ENCODE results near the gene SNCG. TPM values are rescaled to one million over a fixed set of nuclear protein-coding genes. Genes with fewer than 3 reads are reported as not detected.

The SNCG gene
- 431 TPM for total RNA-seq (ENCODE audit: unreplicated experiment)
- long read RNA-seq, transcript SNCG-202 (5 exons, 701 nt): major isoform, 429 of 490 reads
- long read RNA-seq, transcript SNCG-204 (4 exons, 794 nt): minor isoform, 5 of 490 reads
- long read RNA-seq, transcript SNCG-203 (4 exons, 641 nt): minor isoform, 15 of 490 reads
- long read RNA-seq, transcript SNCG-201 (5 exons, 684 nt): minor isoform, 7 of 490 reads
- long read RNA-seq, partial matches to known transcripts: 3 of 490 reads
- long read RNA-seq, other reads (novel, unspliced or antisense): 31 of 490 reads

DNA sequence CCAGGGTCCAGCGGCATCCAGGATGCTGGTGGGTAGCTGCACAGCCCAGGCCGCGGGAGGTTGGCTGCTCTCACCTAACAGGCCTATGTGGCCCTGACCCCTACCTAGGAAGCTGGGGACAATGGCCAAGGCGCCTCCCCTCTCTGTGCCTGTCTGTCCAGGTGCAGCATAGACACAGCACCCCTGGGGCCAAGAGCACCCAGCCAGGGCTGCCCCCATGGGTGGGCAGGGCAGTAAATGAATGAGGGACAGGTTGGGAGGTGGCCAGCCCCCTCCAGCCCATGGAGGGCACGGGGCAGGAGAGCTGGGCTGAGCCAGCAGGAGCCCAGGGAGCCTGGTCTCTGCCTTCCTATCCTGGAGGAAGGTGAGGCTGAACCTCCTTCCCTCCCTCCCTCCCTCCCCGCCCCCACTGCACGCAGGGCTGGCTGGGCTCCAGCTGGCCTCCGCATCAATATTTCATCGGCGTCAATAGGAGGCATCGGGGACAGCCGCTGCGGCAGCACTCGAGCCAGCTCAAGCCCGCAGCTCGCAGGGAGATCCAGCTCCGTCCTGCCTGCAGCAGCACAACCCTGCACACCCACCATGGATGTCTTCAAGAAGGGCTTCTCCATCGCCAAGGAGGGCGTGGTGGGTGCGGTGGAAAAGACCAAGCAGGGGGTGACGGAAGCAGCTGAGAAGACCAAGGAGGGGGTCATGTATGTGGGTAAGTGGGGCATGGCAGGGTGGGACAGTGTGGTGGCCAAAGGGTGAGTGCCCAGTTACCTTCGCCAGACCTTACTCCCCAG, at the start of gene SNCG:
Gene SNCG, plus strand, starts transcription at position 484 of the 785 bp plus-strand sequence. Its CDS starts 99 bp downstream, at position 583.
- TF ChIP-seq, protein P1, sequence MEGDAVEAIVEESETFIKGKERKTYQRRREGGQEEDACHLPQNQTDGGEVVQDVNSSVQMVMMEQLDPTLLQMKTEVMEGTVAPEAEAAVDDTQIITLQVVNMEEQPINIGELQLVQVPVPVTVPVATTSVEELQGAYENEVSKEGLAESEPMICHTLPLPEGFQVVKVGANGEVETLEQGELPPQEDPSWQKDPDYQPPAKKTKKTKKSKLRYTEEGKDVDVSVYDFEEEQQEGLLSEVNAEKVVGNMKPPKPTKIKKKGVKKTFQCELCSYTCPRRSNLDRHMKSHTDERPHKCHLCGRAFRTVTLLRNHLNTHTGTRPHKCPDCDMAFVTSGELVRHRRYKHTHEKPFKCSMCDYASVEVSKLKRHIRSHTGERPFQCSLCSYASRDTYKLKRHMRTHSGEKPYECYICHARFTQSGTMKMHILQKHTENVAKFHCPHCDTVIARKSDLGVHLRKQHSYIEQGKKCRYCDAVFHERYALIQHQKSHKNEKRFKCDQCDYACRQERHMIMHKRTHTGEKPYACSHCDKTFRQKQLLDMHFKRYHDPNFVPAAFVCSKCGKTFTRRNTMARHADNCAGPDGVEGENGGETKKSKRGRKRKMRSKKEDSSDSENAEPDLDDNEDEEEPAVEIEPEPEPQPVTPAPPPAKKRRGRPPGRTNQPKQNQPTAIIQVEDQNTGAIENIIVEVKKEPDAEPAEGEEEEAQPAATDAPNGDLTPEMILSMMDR (IDR thresholded peaks at IDR 0.05; ENCODE audit: partially characterized antibody, unreplicated experiment): no peak
- H3K27me3 Mint-ChIP-seq (ENCODE audit: unreplicated experiment): peaks cover 15% of the 10 kb centered on the region
- peak within 1 kb of the TSS; percentile 99 for H3K27ac Mint-ChIP-seq (ENCODE audit: unreplicated experiment)
- DNase-seq: peak; percentile 88
- H3K4me1 Mint-ChIP-seq (ENCODE audit: low read depth, unreplicated experiment): peaks cover 24% of the 10 kb centered on the region
- peaks cover 13% of the 10 kb centered on the region for H3K9me3 Mint-ChIP-seq (ENCODE audit: unreplicated experiment)
- H3K36me3 Mint-ChIP-seq (ENCODE audit: unreplicated experiment): no peaks in the 10 kb centered on the region
- peak within 1 kb of the TSS; percentile 92 for H3K4me3 Mint-ChIP-seq (ENCODE audit: unreplicated experiment)

DNA sequence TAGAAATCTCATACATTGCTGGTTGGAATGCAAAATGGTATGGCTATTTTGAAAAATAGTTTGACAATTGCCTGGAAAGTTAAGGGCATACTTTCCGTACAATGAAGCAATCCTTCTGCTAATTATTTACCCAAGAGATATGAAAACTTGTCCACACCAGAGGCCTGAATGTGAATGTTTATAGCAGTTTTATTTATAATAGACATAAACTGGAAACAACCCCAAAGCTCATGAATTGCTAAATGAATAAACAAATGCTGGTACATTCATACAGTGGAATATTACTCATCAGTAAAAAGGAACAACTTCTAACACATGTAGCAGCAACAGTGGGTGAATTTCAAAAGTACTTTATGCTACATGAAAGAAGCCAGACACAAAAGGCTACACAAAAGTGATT, 43.7 kb upstream of the SNCG start:
- Mint-ChIP-seq H3K9me3 (ENCODE audit: unreplicated experiment) (no peaks in the 10 kb centered on the region), H3K4me3 (ENCODE audit: unreplicated experiment) (no peak overlapping the region), H3K4me1 (ENCODE audit: low read depth, unreplicated experiment) (no peaks in the 10 kb centered on the region), H3K27ac (ENCODE audit: unreplicated experiment) (no peak overlapping the region), H3K27me3 (ENCODE audit: unreplicated experiment) (peaks cover 1% of the 10 kb centered on the region), H3K36me3 (ENCODE audit: unreplicated experiment) (no peaks in the 10 kb centered on the region)
- TF ChIP-seq, protein P1 (IDR thresholded peaks at IDR 0.05; ENCODE audit: partially characterized antibody, unreplicated experiment): no peak
- no peak for DNase-seq

DNA sequence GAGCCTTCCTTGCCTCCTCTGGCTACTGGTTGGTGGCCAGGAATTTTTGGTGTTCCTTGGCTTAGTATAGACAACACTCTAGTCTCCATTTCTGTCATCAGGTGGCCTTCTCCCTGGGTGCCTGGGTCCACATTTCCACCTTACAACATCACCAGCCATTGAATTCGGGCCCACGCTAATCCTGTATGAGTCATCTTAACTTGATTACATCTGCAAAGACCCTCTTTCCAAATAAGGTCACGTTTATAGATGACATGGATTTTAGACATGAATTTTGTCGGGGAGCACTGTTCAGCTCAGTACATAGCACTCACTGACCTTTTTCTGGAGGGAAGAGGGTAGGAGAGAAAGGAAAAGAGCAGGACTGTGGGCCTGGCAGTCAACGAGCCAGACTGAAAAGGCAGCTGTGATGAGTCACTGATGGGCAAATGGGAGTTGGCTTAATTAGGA, 40.4 kb upstream of the SNCG start:
- peaks cover 7% of the 10 kb centered on the region for H3K36me3 Mint-ChIP-seq (ENCODE audit: unreplicated experiment)

GRCh38 chr10:86922553-86922961, 35.8 kb upstream of the SNCG start:
- no peak overlapping the region for H3K27ac Mint-ChIP-seq (ENCODE audit: unreplicated experiment)
- H3K4me1 Mint-ChIP-seq (ENCODE audit: low read depth, unreplicated experiment): no peaks in the 10 kb centered on the region
- TF ChIP-seq, protein P1 (IDR thresholded peaks at IDR 0.05; ENCODE audit: partially characterized antibody, unreplicated experiment): no peak
- peaks cover 7% of the 10 kb centered on the region for H3K36me3 Mint-ChIP-seq (ENCODE audit: unreplicated experiment)
- peaks cover 1% of the 10 kb centered on the region for H3K27me3 Mint-ChIP-seq (ENCODE audit: unreplicated experiment)
- no peaks in the 10 kb centered on the region for H3K9me3 Mint-ChIP-seq (ENCODE audit: unreplicated experiment)
- no peak for DNase-seq
- H3K4me3 Mint-ChIP-seq (ENCODE audit: unreplicated experiment): no peak overlapping the region

More for the DNA sequence above, 40.4 kb upstream of the SNCG start:
- DNase-seq: no peak
- no peak overlapping the region for H3K27ac Mint-ChIP-seq (ENCODE audit: unreplicated experiment)
- H3K4me1 Mint-ChIP-seq (ENCODE audit: low read depth, unreplicated experiment): no peaks in the 10 kb centered on the region
- H3K27me3 Mint-ChIP-seq (ENCODE audit: unreplicated experiment): peaks cover 1% of the 10 kb centered on the region
- no peaks in the 10 kb centered on the region for H3K9me3 Mint-ChIP-seq (ENCODE audit: unreplicated experiment)
- H3K4me3 Mint-ChIP-seq (ENCODE audit: unreplicated experiment): no peak overlapping the region
- TF ChIP-seq, protein P1 (IDR thresholded peaks at IDR 0.05; ENCODE audit: partially characterized antibody, unreplicated experiment): no peak

Data from glutamatergic neuron (in vitro differentiated cells).